Stomach (tissue), 9 donors: ENCODE results near the gene CDC37L1. TPM values are rescaled to one million over a fixed set of nuclear protein-coding genes. Genes with fewer than 3 reads are reported as not detected.
"Not testable (repeated sequence)": the region's sequence is repeated elsewhere in the genome, so short reads cannot be mapped to it uniquely, and the experiment has no call there.

Experiments
- DNase-seq, 2 donors: peaks; one replicate each; pipeline versions ENCODE4 v3.0.0 to v3.0.0-alpha.2; 2013 to 2019
- H3K27ac ChIP-seq, 5 donors: fragments of 200-600 bp in 4 of 5; sonication (generic) in 4 of 5; one replicate each; pipeline ENCODE4 v1.5.1; 2013 to 2019; ENCODE audit warnings: mild to moderate bottlenecking in 1 of 5, moderate library complexity in 1 of 5
- H3K27me3 ChIP-seq, 3 donors: fragments of 200-600 bp; sonication (generic); one replicate each; pipeline ENCODE4 v1.5.1; 2017 to 2019; ENCODE audit warnings: mixed run types in 1 of 3
- H3K36me3 ChIP-seq, 4 donors: fragments of 200-600 bp; sonication (generic); 1 replicate in 3 of 4; 2 replicates in 1 of 4; pipeline ENCODE4 v1.5.1; 2016 to 2019
- H3K4me1 ChIP-seq, 4 donors: fragments of 200-600 bp; sonication (generic); one replicate each; pipeline ENCODE4 v1.5.1; 2016 to 2019
- H3K4me3 ChIP-seq, 4 donors: fragments of 200-600 bp; sonication (generic) in 3 of 4; one replicate each; pipeline ENCODE4 v1.5.1; 2016 to 2019; ENCODE audit warnings: mild to moderate bottlenecking in 1 of 4
- H3K9me3 ChIP-seq, 4 donors: fragments of 200-600 bp; sonication (generic); one replicate each; pipeline ENCODE4 v1.5.1; 2016 to 2019
- EP300 ChIP-seq: sonication (generic); formaldehyde crosslinking; IDR thresholded peaks from one replicate; pipeline ENCODE4 v1.6.1; 2017; ENCODE audit warnings: antibody characterized with exemption
- POLR2A ChIP-seq, 4 donors: fragments of 450-650 bp; IDR thresholded peaks; one replicate each; pipeline ENCODE4 v1.6.1; 2016; ENCODE audit warnings: antibody characterized with exemption in 4 of 4, control low read depth in 2 of 4, mild to moderate bottlenecking in 1 of 4, moderate library complexity in 1 of 4
- POLR2AphosphoS5 ChIP-seq, 3 donors: sonication (generic); formaldehyde crosslinking; IDR thresholded peaks; one replicate each; pipeline ENCODE4 v1.6.1; 2016; ENCODE audit warnings: antibody characterized with exemption in 3 of 3
- WGBS, 5 donors: extraction: QIAGEN DNeasy Blood & Tissue Kit in 3 of 5; methylation state at CpG; one replicate each; pipeline versions ENCODE4 v1.1.5 to v1.1.7; 2013 to 2018; 5-methylcytosine and 5-hydroxymethylcytosine counted together
- intact Hi-C: fragments of 100-400 bp; cut with DNase I; formaldehyde crosslinking; loops from one replicate; pipeline ENCODE4 v1.15.1; 2023; ENCODE audit warnings: low total_unique reads
- polyA plus RNA-seq, 3 donors: library from polyadenylated mRNA; stranded (reverse); fragments of 200-250 nt; gene quantifications; one replicate each; pipeline ENCODE4 v1.2.3, GENCODE V29; 2013
- total RNA-seq, 5 donors: library from RNA; depleted of rRNA; stranded (reverse); fragments of >200 nt; gene quantifications; one replicate each; pipeline versions ENCODE4 v1.1.0 to v1.2.3, GENCODE V29; 2014 to 2016
- TF ChIP-seq, protein P1 (sequence below), 7 experiments: fragments of 450-650 bp in 4 of 7; fragments of 200-600 bp in 3 of 7; sonication (generic) in 3 of 7; IDR thresholded peaks; one replicate each; pipeline ENCODE4 v1.5.1; 2016 to 2019; ENCODE audit warnings: antibody characterized with exemption in 7 of 7, control low read depth in 2 of 7, mild to moderate bottlenecking in 1 of 7
- donor health status: healthy with polysubstance abuse.
- donor health status: Bipolar disorder and iron deficiency.
- donor health status: healthy.

The CDC37L1 gene
- total and polyA plus RNA-seq, 8 donors, result 3.5 to 56.7 (median 20.7) TPM

DNA sequence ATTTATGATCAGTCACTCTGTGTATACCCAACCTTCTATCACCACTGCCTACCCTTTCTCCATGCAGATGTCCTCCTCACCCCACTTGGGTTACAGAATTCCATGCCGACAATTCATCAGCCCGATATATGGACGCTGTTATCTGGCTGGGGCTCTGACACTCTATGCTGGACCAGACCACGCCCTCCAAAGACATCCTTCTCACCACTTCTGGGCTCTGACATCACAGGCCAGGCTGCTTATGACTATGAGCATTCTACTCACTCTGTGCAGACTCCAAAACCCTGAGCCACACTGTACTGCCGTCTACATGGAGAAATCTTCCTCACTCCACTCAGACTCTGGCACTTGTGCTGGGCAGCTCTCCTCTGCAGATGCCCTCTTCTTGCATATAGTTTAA, 69.2 kb downstream of the CDC37L1 start:
- Histone ChIP-seq H3K27me3 (no peaks in the 10 kb centered on the region), H3K4me3 (no peak overlapping the region), H3K27ac (no peak overlapping the region), H3K4me1 (no peaks in the 10 kb centered on the region), H3K9me3 (no peaks in the 10 kb centered on the region), H3K36me3 (no peaks in the 10 kb centered on the region)
- DNase-seq, result no peak
- 83 to 93% (median 89%) methylated on average over 5 of the region's 5 CpGs for whole genome bisulfite sequencing, 5 donors
- intact Hi-C loops, result no loop called here
- TF ChIP-seq POLR2A (IDR thresholded peaks at IDR 0.05) (no peak), POLR2AphosphoS5 (IDR thresholded peaks at IDR 0.05) (no peak), EP300 (no peak)
- TF ChIP-seq, protein P1, sequence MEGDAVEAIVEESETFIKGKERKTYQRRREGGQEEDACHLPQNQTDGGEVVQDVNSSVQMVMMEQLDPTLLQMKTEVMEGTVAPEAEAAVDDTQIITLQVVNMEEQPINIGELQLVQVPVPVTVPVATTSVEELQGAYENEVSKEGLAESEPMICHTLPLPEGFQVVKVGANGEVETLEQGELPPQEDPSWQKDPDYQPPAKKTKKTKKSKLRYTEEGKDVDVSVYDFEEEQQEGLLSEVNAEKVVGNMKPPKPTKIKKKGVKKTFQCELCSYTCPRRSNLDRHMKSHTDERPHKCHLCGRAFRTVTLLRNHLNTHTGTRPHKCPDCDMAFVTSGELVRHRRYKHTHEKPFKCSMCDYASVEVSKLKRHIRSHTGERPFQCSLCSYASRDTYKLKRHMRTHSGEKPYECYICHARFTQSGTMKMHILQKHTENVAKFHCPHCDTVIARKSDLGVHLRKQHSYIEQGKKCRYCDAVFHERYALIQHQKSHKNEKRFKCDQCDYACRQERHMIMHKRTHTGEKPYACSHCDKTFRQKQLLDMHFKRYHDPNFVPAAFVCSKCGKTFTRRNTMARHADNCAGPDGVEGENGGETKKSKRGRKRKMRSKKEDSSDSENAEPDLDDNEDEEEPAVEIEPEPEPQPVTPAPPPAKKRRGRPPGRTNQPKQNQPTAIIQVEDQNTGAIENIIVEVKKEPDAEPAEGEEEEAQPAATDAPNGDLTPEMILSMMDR (IDR thresholded peaks at IDR 0.05), result no peak

DNA sequence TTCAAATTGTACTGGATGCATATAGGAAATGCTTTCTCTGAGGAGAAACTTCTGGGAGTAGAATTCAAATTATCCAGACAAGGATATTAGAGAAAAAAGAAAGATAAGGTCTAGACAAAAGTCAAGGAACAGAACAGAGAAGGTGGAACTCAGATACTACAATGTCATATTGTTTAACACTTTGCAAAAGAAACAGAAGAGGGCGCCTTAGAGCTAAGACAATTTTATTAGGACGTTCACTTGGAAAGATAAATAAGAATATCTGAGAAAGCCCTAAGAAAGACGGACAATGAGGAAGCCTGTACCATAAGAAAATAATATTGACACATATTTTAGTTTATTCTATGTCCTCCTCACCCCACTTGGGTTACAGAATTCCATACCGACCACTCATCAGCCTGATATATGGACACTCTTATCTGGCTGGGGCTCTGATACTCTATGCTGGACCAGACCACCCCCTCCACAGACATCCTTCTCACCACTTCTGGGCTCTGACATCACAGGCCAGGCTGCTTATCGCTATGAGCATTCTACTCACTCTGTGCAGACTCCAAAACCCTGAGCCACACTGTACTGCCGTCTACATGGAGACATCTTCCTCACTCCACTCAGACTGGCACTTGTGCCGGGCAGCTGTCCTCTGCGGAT, 70.8 kb downstream of the CDC37L1 start:
- Histone ChIP-seq H3K36me3 (no peaks in the 10 kb centered on the region), H3K4me3 (no peak overlapping the region), H3K27ac (no peak overlapping the region), H3K9me3 (no peaks in the 10 kb centered on the region), H3K4me1 (no peaks in the 10 kb centered on the region), H3K27me3 (no peaks in the 10 kb centered on the region)
- intact Hi-C loops, result loop anchor here (10.0 kb wide), 1 partner anchor 845 kb away; no protein-coding TSS in a partner anchor
- 37 to 45% (median 37%) methylated on average over 8 of the region's 8 CpGs for whole genome bisulfite sequencing, 5 donors
- no peak for TF ChIP-seq EP300
- TF ChIP-seq, protein P1 (IDR thresholded peaks at IDR 0.05), result peak in 4 of 7 experiments; percentile 40 to 46 (median 44)
- DNase-seq, result peak in 1 of 2 donors; percentile 67

DNA sequence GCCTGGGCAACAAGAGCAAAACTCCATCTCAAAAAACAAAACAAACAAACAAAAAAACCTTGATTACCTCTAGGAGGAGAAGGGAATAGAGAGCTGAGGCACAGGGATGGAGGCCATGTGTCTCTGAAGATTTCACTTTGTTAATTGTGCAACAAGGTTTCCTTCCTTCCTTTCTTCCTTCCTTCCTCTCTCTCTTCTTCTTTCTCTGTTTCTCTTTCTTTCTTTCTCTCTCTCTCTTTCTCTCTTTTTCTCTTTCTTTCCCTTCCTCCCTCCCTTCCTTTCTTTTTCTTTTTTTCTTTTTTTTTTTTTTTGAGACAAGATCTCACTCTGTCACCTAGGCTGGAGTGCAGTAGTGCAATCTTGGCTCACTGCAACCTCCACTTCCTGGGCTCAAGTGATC, 75.2 kb downstream of the CDC37L1 start:
- not testable (repeated sequence) for H3K4me1 ChIP-seq, DNase-seq, H3K4me3 ChIP-seq, H3K36me3 ChIP-seq, H3K9me3 ChIP-seq, H3K27me3 ChIP-seq, H3K27ac ChIP-seq
- intact Hi-C loops, result loop anchor here (10.0 kb wide), 1 partner anchor 840 kb away; no protein-coding TSS in a partner anchor

DNA sequence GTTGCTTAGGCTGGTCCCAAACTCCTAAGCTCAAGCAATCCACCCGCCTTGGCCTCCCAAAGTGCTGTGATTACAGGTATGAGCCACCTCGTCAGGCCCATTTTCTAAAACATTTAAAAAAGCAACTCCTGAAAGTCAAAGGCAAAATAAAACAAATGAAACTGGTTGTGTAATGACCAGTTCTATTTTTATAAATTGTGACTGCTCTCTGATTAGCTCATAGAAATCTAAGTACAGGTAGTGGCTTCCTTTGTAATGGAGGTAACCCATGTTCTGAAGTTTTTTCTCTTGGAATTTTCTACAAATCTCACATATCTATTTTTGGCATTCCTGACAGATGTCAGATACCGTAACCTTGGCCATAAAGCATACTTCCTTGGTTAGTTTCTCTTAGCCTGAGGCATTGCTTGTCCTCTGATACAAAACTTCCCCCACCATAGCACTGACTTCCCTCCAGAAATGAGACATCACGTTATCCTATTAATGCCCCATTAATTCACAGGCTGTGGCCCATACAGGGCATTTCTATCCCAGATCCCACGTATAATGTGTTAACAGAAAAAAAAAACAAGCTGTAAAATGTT, 75.7 kb downstream of the CDC37L1 start:
- Histone ChIP-seq H3K27ac (no peak overlapping the region), H3K4me3 (no peak overlapping the region), H3K4me1 (peaks cover 0 to 12% (median 6%) of the 10 kb centered on the region in 4 donors), H3K36me3 (no peaks in the 10 kb centered on the region), H3K27me3 (no peaks in the 10 kb centered on the region), H3K9me3 (no peaks in the 10 kb centered on the region)
- intact Hi-C loops, result loop anchor here (10.0 kb wide), 1 partner anchor 840 kb away; no protein-coding TSS in a partner anchor
- DNase-seq, result no peak
- TF ChIP-seq POLR2A (IDR thresholded peaks at IDR 0.05), result no peak
- no peak for TF ChIP-seq POLR2AphosphoS5 (IDR thresholded peaks at IDR 0.05)
- TF ChIP-seq, protein P1 (IDR thresholded peaks at IDR 0.05), result no peak
- TF ChIP-seq EP300, result no peak
- WGBS, 5 donors, result 63 to 68% (median 67%) methylated on average over 5 of the region's 5 CpGs

DNA sequence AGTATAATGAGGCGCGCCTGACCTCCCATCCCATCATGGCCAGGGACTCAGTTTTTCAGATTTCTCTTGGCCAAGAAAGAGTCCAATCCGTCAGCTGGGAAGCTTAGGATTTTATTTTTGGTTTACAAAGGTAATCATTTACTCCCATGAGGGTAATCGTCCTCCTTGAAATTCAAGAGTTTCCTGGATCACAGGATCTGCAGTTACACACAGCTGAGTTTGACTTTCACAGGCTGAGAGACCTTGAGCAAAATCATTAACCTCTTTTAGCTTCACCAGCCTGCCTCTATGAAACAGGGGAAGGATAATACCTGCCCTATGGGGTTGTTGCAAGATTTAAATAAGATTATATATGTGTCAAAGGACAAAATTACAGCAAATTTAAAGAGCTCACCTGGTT, 77.1 kb downstream of the CDC37L1 start:
- peaks cover 0 to 14% (median 6%) of the 10 kb centered on the region in 4 donors for H3K4me1 ChIP-seq
- no peak for TF ChIP-seq POLR2A (IDR thresholded peaks at IDR 0.05)
- no peak for TF ChIP-seq POLR2AphosphoS5 (IDR thresholded peaks at IDR 0.05)
- TF ChIP-seq, protein P1 (IDR thresholded peaks at IDR 0.05), result no peak
- no peak for TF ChIP-seq EP300
- H3K36me3 ChIP-seq, result no peaks in the 10 kb centered on the region
- 61 to 74% (median 69%) methylated on average over 4 of the region's 4 CpGs for WGBS, 5 donors
- peak in 1 of 2 donors; percentile 29 for DNase-seq
- H3K4me3 ChIP-seq, result no peak overlapping the region
- H3K9me3 ChIP-seq, result no peaks in the 10 kb centered on the region
- peak overlapping the region in 1 of 5 donors; percentile 19 for H3K27ac ChIP-seq
- H3K27me3 ChIP-seq, result no peaks in the 10 kb centered on the region
- intact Hi-C loops, result loop anchor here (10.0 kb wide), 1 partner anchor 838 kb away; no protein-coding TSS in a partner anchor
